Measurements from ENCODE around the gene CNTN4. TPM values are rescaled to one million over a fixed set of nuclear protein-coding genes. Genes with fewer than 3 reads are reported as not detected.

CNTN4 gene
- total RNA-seq, 1 experiment from 2014 or later, result 1.6 TPM

DNA sequence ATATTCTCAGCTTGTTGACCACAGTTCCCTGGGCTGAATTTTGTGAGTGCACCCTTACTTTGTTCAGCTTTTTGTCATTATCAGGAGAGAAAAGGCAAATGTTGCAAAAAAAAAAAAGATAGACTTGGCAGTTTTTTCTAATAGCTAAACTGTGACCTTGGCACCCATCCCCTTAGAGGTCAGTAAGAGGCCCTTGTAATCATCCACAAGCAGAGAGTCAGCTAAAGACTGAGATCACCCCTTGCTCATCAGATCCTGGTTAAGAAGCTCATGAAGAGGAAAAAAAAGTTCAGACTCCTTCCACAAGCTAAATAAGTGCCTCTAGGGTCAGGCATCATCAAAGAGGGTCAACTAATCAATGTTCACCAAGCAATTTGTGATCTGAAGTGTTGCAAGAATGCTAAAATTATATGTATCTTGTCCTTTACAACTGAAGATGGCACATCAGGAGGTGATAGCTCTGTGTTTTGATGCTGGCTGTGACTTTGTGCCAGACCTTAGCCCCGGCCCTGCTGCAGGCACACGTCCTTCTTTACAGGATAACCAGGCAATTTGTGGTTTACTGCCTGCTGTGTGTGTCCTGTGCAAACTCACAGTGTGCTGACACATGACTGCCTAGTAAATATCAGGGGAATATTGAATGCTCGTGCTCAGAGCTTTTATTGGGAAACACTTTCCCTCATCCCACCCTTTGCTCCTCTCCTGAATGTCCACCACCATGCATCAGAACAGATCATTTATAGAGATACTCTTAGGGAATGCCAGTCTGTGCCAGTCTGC, 748.6 kb downstream of the CNTN4 start:
- H2AK5ac ChIP-seq (ENCODE audit: insufficient read length, low read length), result no peak overlapping the region
- no peak overlapping the region for H3K27ac ChIP-seq (ENCODE audit: insufficient read length, low read depth, low read length)
- H4K8ac ChIP-seq (replicated peaks; ENCODE audit: insufficient read length, low read depth, low read length), result no peak overlapping the region
- no peak overlapping the region for H2BK12ac ChIP-seq (ENCODE audit: insufficient read length, low read depth, low read length)
- H2BK15ac ChIP-seq (ENCODE audit: low read depth, low read length), result no peak overlapping the region
- H3K14ac ChIP-seq (ENCODE audit: insufficient read depth, low read length), result no peak overlapping the region
- H3K79me1 ChIP-seq (ENCODE audit: insufficient read depth, low read depth, low read length, poor library complexity, severe bottlenecking), result no peaks in the 10 kb centered on the region
- no peak overlapping the region for H3K23ac ChIP-seq (ENCODE audit: insufficient read length, low read depth, low read length)
- DNase-seq, result no peak
- Mint-ChIP-seq H3K36me3 (ENCODE audit: insufficient read depth in 1 of 3, low read depth in 3 of 3) (no peaks in the 10 kb centered on the region), H3K27me3 (ENCODE audit: low read depth) (no peaks in the 10 kb centered on the region), H3K4me1 (no peaks in the 10 kb centered on the region), H3K9me3 (no peaks in the 10 kb centered on the region), H3K27ac (no peak overlapping the region), H3K4me3 (no peak overlapping the region)
- H3K56ac ChIP-seq (ENCODE audit: insufficient read length, low read depth, low read length), result no peak overlapping the region
- TF ChIP-seq, protein P1, sequence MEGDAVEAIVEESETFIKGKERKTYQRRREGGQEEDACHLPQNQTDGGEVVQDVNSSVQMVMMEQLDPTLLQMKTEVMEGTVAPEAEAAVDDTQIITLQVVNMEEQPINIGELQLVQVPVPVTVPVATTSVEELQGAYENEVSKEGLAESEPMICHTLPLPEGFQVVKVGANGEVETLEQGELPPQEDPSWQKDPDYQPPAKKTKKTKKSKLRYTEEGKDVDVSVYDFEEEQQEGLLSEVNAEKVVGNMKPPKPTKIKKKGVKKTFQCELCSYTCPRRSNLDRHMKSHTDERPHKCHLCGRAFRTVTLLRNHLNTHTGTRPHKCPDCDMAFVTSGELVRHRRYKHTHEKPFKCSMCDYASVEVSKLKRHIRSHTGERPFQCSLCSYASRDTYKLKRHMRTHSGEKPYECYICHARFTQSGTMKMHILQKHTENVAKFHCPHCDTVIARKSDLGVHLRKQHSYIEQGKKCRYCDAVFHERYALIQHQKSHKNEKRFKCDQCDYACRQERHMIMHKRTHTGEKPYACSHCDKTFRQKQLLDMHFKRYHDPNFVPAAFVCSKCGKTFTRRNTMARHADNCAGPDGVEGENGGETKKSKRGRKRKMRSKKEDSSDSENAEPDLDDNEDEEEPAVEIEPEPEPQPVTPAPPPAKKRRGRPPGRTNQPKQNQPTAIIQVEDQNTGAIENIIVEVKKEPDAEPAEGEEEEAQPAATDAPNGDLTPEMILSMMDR (conservative IDR thresholded peaks at IDR 0.05), result no peak
- no peaks in the 10 kb centered on the region for H4K20me1 ChIP-seq (ENCODE audit: control insufficient read depth, insufficient read depth, insufficient read length)
- H2BK5ac ChIP-seq (ENCODE audit: insufficient read length, low read length), result no peak overlapping the region
- no peak overlapping the region for H3K18ac ChIP-seq (ENCODE audit: insufficient read length, low read depth, low read length)
- H2AFZ ChIP-seq (ENCODE audit: low read length), result no peak overlapping the region
- no peak overlapping the region for H3K9ac ChIP-seq (ENCODE audit: extremely low read depth, insufficient read length, low read length)
- H3K79me2 ChIP-seq (ENCODE audit: insufficient read depth, low read length), result no peaks in the 10 kb centered on the region
- no peaks in the 10 kb centered on the region for H3K27me3 ChIP-seq (ENCODE audit: insufficient read depth, low read length)
- H3K4me1 ChIP-seq (ENCODE audit: insufficient read depth, low read length), result no peaks in the 10 kb centered on the region
- H3K4me2 ChIP-seq (ENCODE audit: insufficient read depth, insufficient read length, low read length), result no peak overlapping the region
- no peaks in the 10 kb centered on the region for H3K23me2 ChIP-seq (ENCODE audit: insufficient read length, low read depth, low read length, poor library complexity, severe bottlenecking)
- H3K4ac ChIP-seq (ENCODE audit: low read depth, low read length), result no peak overlapping the region
- H2BK120ac ChIP-seq (ENCODE audit: low read depth, low read length, poor library complexity, severe bottlenecking), result no peak overlapping the region
- H4K91ac ChIP-seq (ENCODE audit: insufficient read length, low read depth, low read length), result no peak overlapping the region
- no peak overlapping the region for H2BK20ac ChIP-seq (ENCODE audit: low read depth, low read length, poor library complexity, severe bottlenecking)
- H3K9me3 ChIP-seq (ENCODE audit: control insufficient read depth, low read depth, low read length), result no peaks in the 10 kb centered on the region
- H4K5ac ChIP-seq (ENCODE audit: insufficient read length, low read depth, low read length), result no peak overlapping the region
- WGBS (ENCODE audit: extremely low coverage, insufficient read length, low lambda C conversion rate), result no CpG with 5 or more reads among the region's 3 CpGs
- no peak overlapping the region for H3T11ph ChIP-seq (ENCODE audit: low read length)

Measured in H9 (cell line).